Measurements from ENCODE around the gene PROKR2.

DNA sequence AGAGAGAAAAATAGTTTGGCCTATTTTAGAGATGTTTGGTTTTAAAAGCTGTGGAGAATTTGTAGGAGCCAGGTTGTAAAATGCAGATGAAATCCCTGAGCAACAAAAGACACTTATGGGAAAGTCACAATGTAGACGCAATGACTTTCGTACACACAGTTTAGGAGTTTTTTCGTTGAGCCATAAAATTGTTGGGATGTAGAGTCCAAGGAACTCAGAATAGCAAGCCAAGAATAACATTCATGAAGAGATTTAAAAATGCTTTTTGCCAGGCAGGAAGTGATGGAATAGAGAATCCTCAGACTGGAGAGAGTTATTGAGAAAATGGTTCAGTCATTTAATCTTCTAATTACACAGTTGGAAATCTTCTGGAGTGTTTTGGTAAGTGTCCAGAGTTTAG, 11.5 kb upstream of the PROKR2 start:
- TF ChIP-seq, protein P1, sequence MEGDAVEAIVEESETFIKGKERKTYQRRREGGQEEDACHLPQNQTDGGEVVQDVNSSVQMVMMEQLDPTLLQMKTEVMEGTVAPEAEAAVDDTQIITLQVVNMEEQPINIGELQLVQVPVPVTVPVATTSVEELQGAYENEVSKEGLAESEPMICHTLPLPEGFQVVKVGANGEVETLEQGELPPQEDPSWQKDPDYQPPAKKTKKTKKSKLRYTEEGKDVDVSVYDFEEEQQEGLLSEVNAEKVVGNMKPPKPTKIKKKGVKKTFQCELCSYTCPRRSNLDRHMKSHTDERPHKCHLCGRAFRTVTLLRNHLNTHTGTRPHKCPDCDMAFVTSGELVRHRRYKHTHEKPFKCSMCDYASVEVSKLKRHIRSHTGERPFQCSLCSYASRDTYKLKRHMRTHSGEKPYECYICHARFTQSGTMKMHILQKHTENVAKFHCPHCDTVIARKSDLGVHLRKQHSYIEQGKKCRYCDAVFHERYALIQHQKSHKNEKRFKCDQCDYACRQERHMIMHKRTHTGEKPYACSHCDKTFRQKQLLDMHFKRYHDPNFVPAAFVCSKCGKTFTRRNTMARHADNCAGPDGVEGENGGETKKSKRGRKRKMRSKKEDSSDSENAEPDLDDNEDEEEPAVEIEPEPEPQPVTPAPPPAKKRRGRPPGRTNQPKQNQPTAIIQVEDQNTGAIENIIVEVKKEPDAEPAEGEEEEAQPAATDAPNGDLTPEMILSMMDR (IDR thresholded peaks at IDR 0.05): no peak
- TF ChIP-seq FOXM1 (IDR thresholded peaks at IDR 0.05; ENCODE audit: low read depth) (no peak), EP300 (IDR thresholded peaks at IDR 0.05; ENCODE audit: borderline replicate concordance in 1 of 2, low read depth in 1 of 2, low read length in 1 of 2) (no peak), GABPA (IDR thresholded peaks at IDR 0.05; ENCODE audit: low read depth) (no peak)
- TF ChIP-seq, protein P2, sequence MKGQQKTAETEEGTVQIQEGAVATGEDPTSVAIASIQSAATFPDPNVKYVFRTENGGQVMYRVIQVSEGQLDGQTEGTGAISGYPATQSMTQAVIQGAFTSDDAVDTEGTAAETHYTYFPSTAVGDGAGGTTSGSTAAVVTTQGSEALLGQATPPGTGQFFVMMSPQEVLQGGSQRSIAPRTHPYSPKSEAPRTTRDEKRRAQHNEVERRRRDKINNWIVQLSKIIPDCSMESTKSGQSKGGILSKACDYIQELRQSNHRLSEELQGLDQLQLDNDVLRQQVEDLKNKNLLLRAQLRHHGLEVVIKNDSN (IDR thresholded peaks at IDR 0.05; ENCODE audit: borderline replicate concordance, low read depth): no peak
- TF ChIP-seq, protein P3, sequence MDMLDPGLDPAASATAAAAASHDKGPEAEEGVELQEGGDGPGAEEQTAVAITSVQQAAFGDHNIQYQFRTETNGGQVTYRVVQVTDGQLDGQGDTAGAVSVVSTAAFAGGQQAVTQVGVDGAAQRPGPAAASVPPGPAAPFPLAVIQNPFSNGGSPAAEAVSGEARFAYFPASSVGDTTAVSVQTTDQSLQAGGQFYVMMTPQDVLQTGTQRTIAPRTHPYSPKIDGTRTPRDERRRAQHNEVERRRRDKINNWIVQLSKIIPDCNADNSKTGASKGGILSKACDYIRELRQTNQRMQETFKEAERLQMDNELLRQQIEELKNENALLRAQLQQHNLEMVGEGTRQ (IDR thresholded peaks at IDR 0.05; ENCODE audit: borderline replicate concordance, low read depth, low read length): no peak

Measured in SK-N-SH (cell line).